ENCODE data around the gene INSYN2B.

Gene INSYN2B

GRCh38 chr5:169973056-169973455 is 7.2 kb downstream of the INSYN2B start:
- Histone ChIP-seq H3K27me3 (ENCODE audit: insufficient read depth, poor library complexity, severe bottlenecking) (no peaks in the 10 kb centered on the region), H3K27ac (replicated peaks) (no peak overlapping the region), H3K4me3 (replicated peaks; ENCODE audit: insufficient read depth, low read length) (no peak overlapping the region)
- no peak for DNase-seq (ENCODE audit: low read depth in 1 of 2, low spot score in 1 of 2)
- TF ChIP-seq SPI1 (IDR thresholded peaks at IDR 0.05; ENCODE audit: borderline replicate concordance, low read depth) (no peak), CTCF (IDR thresholded peaks at IDR 0.05; ENCODE audit: insufficient read depth, low read length) (no peak), POLR2AphosphoS5 (IDR thresholded peaks at IDR 0.05; ENCODE audit: low read depth) (no peak), REST (IDR thresholded peaks at IDR 0.05; ENCODE audit: insufficient replicate concordance, low read depth) (no peak)

DNA sequence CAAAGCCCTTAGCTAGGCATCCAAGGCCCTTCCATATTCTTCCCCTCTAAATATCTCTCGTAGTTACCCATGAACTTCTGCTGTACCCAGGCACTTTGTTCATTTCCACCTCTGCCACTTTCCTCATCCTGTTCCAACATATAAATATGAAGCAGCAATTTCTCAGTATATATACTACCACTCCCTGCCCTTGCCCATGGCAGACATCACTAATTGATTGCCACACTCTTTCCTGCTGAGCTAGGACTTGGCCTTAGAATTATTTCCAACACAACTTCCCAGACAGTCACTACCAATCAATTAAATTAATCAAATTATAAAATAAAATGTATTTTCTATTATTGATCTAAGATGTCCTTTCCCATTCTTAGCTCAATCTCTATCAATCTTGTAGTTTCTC is 8.5 kb downstream of the INSYN2B start:
- no peaks in the 10 kb centered on the region for H3K27me3 ChIP-seq (ENCODE audit: insufficient read depth, poor library complexity, severe bottlenecking)
- H3K4me3 ChIP-seq (replicated peaks; ENCODE audit: insufficient read depth, low read length): no peak overlapping the region
- TF ChIP-seq REST (IDR thresholded peaks at IDR 0.05; ENCODE audit: insufficient replicate concordance, low read depth) (no peak), GABPA (IDR thresholded peaks at IDR 0.05; ENCODE audit: low read depth) (no peak), CTCF (IDR thresholded peaks at IDR 0.05; ENCODE audit: insufficient read depth, low read length) (no peak), POLR2AphosphoS5 (IDR thresholded peaks at IDR 0.05; ENCODE audit: low read depth) (no peak), SPI1 (IDR thresholded peaks at IDR 0.05; ENCODE audit: borderline replicate concordance, low read depth) (no peak)
- no peak for DNase-seq (ENCODE audit: low read depth in 1 of 2, low spot score in 1 of 2)
- H3K27ac ChIP-seq (replicated peaks): no peak overlapping the region

- Histone ChIP-seq H3K4me3 (replicated peaks; ENCODE audit: insufficient read depth, low read length) (no peak overlapping the region), H3K27me3 (ENCODE audit: insufficient read depth, poor library complexity, severe bottlenecking) (no peaks in the 10 kb centered on the region), H3K27ac (replicated peaks) (no peak overlapping the region)
- DNase-seq (ENCODE audit: low read depth in 1 of 2, low spot score in 1 of 2): no peak
- TF ChIP-seq REST (IDR thresholded peaks at IDR 0.05; ENCODE audit: insufficient replicate concordance, low read depth): no peak
These were observed 9.2 kb downstream of the INSYN2B start for GRCh38 chr5:169970911-169971765.

Data from HL-60 (cell line).